ENCODE data around the gene CDHR3. TPM values are rescaled to one million over a fixed set of nuclear protein-coding genes. Genes with fewer than 3 reads are reported as not detected.

Gene CDHR3
- polyA plus RNA-seq, 1 experiment, result 1.9 TPM

- CTCF ChIA-PET, result interaction anchor here (3.6 kb wide), 1 partner anchor 101 kb away, joined by 36 read pairs; no protein-coding TSS in a partner anchor
Observed at GRCh38 chr7:106053109-106053508, 90.0 kb downstream of the CDHR3 start.

DNA sequence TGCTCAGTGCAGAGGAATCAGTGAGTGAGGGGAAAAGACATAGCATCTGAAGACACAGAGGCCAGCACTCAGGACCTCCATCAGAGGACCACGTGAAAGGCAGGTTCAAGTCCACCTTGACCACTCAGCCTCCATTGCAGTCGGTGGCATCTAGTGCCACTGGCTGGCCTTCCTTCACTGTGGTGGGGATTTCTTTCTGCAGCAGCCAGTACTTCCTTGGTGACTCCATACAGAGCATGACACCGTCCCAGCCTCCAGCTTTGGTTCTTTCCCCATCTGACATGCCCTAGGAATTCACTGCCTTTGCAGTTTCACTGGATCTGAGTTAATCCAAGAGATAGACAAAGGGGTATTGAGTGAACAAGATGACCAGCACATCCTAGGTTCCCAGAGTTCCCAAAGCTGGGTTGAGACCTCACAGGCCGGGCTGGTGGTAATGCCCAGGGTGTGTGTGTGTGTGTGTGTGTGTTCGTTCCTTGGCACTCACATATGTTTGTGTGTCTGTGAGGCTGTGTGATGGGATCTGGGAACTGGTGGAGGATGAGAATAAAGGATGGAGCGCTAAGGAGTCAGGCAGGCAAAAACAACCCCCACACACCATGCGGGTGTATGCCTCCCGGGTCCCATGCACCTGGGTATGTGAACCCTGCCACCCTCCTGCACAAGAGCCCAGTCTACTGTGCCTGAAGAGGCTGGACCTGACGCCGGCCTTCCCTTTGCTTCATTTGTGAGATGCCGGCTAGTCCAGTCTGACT is 91.3 kb downstream of the CDHR3 start:
- Histone ChIP-seq H3K27ac (ENCODE audit: low read depth, low read length) (no peak overlapping the region), H3K27me3 (ENCODE audit: control insufficient read depth, insufficient read depth, low read length) (peaks cover 13% of the 10 kb centered on the region), H3K4me3 (ENCODE audit: low read depth, low read length) (no peak overlapping the region), H3K9me3 (ENCODE audit: control insufficient read depth, insufficient read depth, low read length) (no peaks in the 10 kb centered on the region; the same call in 1 of the 2 replicates)
- ChIA-PET POLR2A (no interaction called here), CTCF (interaction anchor here (0.7 to 6.0 kb wide), 2 partner anchors 99 to 594 kb away, joined by 4 to 153 read pairs; no protein-coding TSS in a partner anchor)
- no peak for DNase-seq (ENCODE audit: low read depth, low spot score)
- TF ChIP-seq, protein P1, sequence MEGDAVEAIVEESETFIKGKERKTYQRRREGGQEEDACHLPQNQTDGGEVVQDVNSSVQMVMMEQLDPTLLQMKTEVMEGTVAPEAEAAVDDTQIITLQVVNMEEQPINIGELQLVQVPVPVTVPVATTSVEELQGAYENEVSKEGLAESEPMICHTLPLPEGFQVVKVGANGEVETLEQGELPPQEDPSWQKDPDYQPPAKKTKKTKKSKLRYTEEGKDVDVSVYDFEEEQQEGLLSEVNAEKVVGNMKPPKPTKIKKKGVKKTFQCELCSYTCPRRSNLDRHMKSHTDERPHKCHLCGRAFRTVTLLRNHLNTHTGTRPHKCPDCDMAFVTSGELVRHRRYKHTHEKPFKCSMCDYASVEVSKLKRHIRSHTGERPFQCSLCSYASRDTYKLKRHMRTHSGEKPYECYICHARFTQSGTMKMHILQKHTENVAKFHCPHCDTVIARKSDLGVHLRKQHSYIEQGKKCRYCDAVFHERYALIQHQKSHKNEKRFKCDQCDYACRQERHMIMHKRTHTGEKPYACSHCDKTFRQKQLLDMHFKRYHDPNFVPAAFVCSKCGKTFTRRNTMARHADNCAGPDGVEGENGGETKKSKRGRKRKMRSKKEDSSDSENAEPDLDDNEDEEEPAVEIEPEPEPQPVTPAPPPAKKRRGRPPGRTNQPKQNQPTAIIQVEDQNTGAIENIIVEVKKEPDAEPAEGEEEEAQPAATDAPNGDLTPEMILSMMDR (IDR thresholded peaks at IDR 0.05; ENCODE audit: low read depth, low read length), result no peak

More at GRCh38 chr7:106053109-106053508, 90.0 kb downstream of the CDHR3 start:
- POLR2A ChIA-PET, result no interaction called here
- Histone ChIP-seq H3K9me3 (ENCODE audit: control insufficient read depth, insufficient read depth, low read length) (no peaks in the 10 kb centered on the region), H3K27ac (ENCODE audit: low read depth, low read length) (no peak overlapping the region), H3K4me3 (ENCODE audit: low read depth, low read length) (no peak overlapping the region), H3K27me3 (ENCODE audit: control insufficient read depth, insufficient read depth, low read length) (peaks cover 13% of the 10 kb centered on the region)
- TF ChIP-seq, protein P1 (IDR thresholded peaks at IDR 0.05; ENCODE audit: low read depth, low read length), result no peak
- no peak for DNase-seq (ENCODE audit: low read depth, low spot score)

DNA sequence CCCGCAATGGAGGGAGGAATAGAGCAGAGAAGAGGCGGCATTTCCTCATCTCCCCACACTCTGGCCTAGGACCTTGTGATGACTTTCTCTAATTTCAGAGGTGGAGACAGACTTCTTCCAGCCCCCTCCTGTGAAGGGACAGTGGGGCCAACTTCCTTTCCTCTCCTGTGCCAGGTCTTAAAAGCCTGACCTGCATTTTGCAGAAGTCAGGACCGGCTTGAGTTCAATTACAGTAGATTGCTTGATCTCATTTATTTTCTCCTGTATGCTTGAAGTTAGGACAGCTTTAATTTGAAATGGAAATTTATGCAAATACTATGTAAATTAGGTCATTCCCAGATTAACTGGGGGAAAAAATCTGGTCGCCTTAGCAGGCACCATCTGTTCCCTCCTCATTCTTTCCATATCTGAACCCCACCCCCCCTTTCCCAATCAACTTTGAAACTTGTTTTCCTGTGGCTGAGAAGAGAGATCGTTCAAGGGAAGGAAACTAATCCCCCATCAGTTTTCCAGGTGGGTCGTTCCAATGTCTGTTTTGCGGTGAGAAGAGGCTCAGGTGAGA is 92.0 kb downstream of the CDHR3 start:
- TF ChIP-seq, protein P1 (IDR thresholded peaks at IDR 0.05; ENCODE audit: low read depth, low read length), result no peak
- Histone ChIP-seq H3K27ac (ENCODE audit: low read depth, low read length) (no peak overlapping the region), H3K4me3 (ENCODE audit: low read depth, low read length) (no peak overlapping the region), H3K27me3 (ENCODE audit: control insufficient read depth, insufficient read depth, low read length) (peaks cover 13% of the 10 kb centered on the region), H3K9me3 (ENCODE audit: control insufficient read depth, insufficient read depth, low read length) (no peaks in the 10 kb centered on the region; the same call in 1 of the 2 replicates)
- CTCF ChIA-PET, result interaction anchor here (6.0 kb wide), 1 partner anchor 98 kb away, joined by 153 read pairs; no protein-coding TSS in a partner anchor
- POLR2A ChIA-PET, result no interaction called here
- no peak for DNase-seq (ENCODE audit: low read depth, low spot score)

GRCh38 chr7:106056513-106057203 is 93.6 kb downstream of the CDHR3 start:
- Histone ChIP-seq H3K4me3 (ENCODE audit: low read depth, low read length) (no peak overlapping the region), H3K27ac (ENCODE audit: low read depth, low read length) (no peak overlapping the region), H3K9me3 (ENCODE audit: control insufficient read depth, insufficient read depth, low read length) (peaks cover 4% of the 10 kb centered on the region; the same call in 1 of the 2 replicates), H3K27me3 (ENCODE audit: control insufficient read depth, insufficient read depth, low read length) (peaks cover 13% of the 10 kb centered on the region)
- CTCF ChIA-PET, result interaction anchor here (0.5 to 6.0 kb wide), 12 partner anchors 9 to 1070 kb away, joined by 3 to 153 read pairs (median 4); no protein-coding TSS in a partner anchor
- POLR2A ChIA-PET, result no interaction called here
- DNase-seq (ENCODE audit: low read depth, low spot score), result peak; percentile 26
- TF ChIP-seq, protein P1 (IDR thresholded peaks at IDR 0.05; ENCODE audit: low read depth, low read length), result peak; percentile 90

All from AG04450 (cell line).